Measurements from ENCODE around the gene C1orf232. TPM values are rescaled to one million over a fixed set of nuclear protein-coding genes. Genes with fewer than 3 reads are reported as not detected.

C1orf232 gene
- total RNA-seq, 1 donor from 2014 or later, result not detected

DNA sequence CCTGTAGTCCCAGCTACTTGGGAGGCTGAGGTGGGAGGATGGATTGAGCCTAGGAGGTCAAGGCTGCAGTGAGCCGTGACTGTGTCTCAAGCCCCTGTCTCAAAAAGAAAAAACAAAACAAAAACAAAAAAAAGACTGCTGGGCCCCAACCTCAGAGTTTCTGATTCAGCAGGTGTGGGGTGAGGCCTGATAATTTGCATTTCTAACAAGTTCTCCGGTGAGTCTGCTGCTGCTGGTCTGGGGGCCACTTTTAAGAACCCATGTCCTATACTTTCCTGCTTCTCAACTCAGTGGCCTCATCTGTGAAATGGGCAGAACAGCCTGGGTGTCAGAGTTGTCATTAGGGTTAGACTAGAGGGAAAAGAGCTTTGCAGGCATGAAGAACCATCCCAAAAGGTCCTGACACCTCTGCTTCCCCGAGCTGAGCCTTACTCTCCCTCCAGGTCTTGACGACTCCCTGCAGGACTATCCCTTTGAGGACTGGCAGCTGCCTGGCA, 11.3 kb upstream of the C1orf232 start:
- DNase-seq (ENCODE audit: low spot score), result no peak

DNA sequence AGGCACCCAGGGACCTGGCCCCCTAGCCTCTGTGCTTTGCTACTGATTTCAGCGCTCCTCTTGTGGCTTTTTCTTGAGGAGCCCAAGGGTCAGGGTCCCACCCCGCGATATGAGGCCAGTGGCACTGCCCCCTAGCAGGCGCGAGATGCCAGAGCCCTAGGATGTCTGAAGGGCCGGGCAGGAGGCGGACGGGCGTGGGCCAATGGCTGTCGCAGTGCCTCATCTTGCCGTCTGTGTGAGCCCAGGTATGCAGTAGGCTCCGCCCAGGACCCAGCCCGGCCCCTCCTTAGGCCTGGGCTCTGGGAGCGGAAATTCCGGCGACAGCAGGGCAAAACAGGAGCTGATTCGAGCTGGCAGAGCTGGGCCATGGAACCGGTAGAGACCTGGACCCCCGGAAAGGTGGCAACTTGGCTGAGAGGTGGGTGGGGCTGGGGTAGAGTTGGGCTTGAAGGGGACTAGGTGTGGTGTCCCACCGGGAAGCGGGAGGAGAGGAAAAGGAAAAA, 8.5 kb upstream of the C1orf232 start, which contains the start of gene CNKSR1:
Gene CNKSR1 (plus strand): TSS at position 310 of the 503 bp plus-strand sequence. CDS start 57 bp downstream, at position 367.
- no peak for DNase-seq (ENCODE audit: low spot score)

DNA sequence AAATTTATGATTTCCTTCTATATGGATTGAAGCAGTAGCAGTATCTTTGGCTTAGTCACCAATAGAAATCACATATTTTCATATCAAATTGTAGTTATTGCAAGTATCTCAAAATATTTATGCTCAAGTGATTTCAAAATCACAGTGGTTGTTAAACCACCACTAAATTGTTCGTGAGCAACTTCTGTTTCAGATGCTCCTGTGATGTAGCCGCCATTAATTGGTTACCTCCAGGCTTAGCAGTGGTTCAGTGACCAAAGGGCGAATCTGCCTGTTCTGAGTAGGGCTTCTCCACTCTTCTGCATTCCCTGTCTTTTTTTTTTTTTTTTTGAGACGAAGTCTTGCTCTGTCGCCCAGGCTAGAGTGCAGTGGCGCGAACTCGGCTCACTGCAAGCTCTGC, 6.6 kb upstream of the C1orf232 start:
- DNase-seq (ENCODE audit: low spot score), result no peak

DNA sequence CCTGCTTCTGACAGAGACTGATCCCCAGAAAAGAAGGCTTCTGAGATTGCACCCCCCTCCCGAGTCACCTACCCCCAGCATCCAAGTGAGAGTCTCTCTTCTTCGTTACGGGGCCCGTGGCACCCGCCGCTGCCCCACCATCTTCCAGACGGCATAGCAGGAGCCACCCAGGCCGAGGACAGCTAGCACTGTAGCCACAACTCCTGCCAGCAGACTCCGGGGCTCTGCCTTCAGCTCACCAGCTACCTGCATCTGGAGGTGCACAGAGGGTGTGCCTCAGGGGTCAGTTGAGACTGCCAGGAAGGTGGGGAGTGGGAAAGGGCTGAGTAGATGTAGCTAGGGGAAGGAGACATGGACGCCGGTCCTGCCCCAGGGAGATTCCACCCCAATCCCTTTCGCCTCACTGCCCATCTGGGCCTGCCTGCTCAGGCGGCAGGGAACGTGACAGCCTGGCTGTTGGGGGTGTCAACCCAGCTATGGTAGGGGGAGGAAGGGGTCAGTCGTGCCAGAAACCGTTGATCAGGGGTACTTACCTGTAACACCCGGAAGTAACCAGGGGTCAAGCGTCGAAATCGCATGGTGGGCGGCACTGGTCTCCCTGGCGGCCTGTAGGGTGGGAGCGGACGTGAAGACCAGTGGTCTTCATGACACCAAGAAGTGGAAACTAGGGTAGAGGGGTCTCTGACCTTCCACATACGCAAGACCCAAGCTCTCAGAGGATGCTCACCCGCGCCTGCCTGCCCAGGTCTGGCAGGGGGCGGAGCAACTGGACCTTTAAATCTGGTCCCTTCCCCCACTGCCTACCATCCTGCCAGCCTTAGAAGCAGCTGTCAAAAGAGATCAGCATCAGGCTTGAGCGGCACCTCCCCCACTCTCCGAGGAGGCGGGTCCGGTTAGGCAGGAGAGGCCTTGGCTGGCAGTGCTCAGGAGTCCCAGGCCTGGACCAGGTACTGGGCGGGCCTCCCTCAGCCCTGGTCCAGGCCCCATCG, 2.6 kb upstream of the C1orf232 start, which contains the start of gene ZNF593OS:
Gene ZNF593OS (minus strand): TSS at position 749 of the 989 bp plus-strand sequence. CDS start 171 bp downstream, at position 578.
- DNase-seq (ENCODE audit: low spot score), result no peak

DNA sequence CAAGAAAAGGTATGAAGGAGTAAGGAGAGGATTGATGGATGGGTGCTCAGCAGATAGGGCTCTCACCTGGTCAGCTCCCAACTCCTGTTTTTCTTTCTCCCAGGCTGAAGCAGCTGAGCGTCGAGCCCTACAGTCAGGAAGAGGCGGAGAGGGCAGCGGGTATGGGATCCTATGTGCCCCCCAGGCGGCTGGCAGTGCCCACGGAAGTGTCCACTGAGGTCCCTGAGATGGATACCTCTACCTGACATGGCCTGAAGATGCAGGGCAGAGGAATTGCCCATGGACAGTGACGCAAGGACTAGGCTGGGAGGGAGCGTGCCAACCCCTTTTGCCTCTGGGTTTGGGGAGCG, 1.7 kb upstream of the C1orf232 start:
- DNase-seq (ENCODE audit: low spot score), result no peak

DNA sequence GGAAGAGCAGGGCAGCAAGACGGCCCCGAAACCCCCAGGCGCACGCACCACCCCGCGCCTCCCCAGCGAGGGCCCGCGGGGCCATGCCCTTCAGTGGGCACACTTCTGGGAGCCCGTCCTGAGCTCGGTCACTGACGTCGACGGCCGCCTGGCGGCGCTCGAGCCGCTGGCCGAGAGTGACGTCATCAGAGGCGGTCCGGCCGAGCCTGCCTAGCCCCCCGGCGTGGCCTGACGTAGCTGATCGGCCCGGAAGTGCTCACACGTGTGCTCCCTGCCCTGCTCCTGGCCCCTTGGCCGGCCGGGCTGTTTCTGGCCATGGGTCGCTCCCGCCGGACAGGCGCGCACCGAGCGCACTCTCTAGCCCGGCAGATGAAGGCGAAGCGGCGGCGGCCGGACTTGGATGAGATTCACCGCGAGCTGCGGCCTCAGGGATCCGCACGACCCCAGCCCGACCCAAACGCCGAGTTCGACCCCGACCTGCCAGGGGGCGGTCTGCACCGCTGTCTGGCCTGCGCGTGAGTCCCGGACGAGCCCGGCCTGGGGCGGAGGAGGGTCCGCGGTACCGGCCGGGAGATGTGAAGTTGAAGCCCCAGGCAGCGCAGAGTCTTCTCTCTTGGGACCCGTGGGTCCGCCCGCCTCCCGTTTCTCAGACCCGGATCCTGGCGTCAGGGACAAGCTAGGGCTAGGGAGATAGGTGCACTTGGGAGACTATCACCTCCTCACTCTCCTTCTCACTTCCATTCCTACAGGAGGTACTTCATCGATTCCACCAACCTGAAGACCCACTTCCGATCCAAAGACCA, 1.1 kb upstream of the C1orf232 start, which contains the start of gene ZNF593:
Gene ZNF593 (plus strand): TSS at position 240 of the 803 bp plus-strand sequence. CDS start 76 bp downstream, at position 316.
- DNase-seq (ENCODE audit: low spot score), result peak; percentile 90

DNA sequence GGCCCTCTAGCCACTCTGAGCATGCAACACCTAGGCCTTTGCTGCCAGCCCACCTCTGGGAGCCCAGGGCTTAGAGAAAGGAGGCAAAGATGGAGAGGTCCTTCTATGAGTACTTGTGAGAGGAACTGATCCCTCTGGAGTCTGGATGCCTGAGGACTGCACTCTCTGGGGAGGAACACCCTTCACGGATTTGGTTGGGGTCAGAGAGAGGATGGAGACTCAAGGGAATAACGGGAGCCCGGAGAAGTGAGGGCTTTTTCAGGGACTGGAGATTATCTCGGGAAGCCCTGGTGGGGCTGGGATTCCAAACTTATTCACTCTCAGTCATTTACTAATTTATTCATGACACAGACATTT, 413 bp upstream of the C1orf232 start:
- no peak for DNase-seq (ENCODE audit: low spot score)

DNA sequence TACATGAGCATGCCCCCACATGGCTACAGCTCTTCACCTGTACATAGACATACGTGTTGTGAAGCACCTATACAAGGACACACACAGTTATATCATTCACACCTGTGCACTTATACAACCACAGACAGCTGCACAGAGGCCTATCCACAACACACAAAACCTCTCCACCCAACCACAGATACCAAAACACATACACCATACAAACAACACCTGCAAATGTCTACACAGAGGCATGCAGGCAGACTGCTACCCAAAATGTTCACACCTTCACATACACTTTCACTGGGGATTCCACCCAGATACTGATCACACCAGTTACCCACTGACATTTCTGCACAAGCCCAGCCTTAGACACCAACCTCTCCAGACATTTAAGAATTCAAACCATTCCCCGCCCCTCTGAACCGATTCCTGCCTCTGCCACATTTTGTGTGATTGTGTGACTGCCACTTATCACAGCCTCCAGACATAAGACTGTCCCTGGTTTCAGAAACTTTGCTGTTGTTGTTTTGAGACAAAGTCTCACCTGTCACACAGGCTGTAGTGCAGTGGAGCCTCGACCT, 2.0 kb downstream of the C1orf232 start:
- no peak for DNase-seq (ENCODE audit: low spot score)

DNA sequence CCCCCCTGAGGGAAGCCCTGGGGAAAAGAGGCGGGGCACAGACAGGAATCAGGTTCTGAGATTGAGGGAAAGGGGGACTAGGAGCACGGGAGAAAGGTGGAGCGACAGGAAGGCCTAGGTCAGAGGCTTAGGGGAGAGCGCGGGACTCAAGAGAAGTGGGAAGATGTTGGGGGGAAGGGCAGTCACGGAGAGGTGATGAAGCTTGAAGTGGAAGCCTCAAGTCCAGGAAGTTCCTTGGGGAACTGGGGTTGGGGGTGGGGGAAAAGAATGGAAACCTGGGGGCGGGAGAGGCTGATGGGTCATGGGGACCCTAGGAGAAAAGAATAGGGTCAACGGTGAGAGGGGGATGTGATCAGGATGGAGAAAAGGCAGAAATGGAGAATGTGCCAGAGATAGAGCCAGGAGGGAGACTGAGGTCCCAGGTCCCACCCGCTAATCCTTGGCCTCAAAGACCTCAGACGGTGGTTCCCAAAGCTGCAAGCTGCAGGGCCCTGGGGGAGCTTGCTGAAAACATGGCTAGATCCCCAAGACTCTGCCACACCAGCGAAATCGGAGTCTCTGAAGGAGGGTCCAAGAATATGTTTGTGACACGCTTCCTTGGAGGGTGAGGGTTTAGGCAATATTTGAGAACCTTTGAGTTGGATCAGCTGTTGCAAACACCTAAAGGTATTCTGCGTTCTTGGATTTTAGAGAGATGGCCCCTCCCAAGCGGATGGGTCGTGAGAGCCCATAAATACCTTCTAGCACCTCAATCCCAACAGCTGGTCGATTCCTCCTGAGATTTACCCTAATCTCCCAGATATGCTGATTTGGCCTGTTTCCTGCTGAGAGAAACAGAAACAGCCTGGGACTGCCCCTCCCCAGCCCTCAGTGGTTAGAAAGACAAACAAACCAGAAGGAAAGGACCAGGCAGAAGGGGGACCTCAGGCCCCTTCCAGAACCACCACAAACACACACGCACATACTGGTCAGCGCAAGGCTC, 3.6 kb downstream of the C1orf232 start:
- DNase-seq (ENCODE audit: low spot score), result peak; percentile 72

DNA sequence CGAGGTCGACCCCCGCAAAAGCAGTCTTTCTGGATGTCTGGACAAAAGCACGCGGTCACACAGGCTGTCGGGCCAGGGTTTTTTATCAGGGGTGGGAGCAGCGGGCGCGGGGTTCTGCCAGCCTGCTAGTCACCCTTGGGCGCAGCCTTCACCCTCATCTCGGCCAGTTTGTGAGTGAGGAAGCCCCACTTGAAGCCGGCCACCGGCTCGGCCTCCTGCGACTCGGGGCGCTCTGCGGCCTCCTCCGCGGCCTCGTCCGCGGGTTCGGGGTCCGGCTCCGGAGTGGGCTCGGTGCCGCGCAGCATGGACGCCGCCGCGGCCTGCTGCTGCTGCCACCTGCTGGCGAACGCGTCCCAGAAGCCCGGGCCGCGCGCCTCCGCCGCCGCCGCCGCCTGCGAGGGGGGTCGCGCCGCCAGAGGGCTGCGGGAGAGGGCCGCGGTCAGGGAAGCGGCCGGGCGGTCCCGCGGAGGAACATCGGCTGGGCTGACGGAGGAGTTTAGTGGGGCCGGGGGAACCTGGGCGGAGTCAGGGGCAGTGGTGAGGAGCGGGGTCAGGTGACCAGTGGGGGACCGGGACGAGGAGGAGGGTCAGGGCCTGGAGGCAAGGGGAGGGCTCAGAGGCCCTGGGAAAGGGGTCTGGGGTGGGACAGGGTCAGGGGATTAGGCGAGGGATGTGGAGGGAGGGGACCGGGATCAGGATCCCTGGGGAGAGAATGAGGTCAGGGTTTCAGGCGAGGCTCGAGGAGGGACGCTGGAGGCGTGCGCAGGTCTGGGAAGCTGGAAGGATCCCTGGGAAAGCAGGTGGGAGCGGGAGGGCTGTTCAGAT, 4.5 kb downstream of the C1orf232 start:
- DNase-seq (ENCODE audit: low spot score), result no peak

DNA sequence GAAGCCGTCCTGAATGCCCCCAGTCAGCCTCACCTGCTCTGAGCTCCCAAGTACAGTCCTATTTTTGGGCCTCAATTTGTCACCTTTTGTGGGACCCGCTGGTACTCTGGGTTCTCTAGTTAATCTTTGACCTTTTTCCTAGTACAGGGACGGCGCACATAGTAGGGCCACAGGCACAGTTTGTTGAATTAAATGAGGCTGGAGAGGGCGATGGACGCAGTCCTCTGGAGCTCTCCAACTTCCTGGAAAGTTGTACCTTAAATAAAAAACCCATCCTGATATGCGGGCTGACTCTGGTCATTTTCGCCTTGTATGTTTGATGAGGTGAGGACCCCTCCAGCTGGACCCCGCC, 5.1 kb downstream of the C1orf232 start:
- no peak for DNase-seq (ENCODE audit: low spot score)

DNA sequence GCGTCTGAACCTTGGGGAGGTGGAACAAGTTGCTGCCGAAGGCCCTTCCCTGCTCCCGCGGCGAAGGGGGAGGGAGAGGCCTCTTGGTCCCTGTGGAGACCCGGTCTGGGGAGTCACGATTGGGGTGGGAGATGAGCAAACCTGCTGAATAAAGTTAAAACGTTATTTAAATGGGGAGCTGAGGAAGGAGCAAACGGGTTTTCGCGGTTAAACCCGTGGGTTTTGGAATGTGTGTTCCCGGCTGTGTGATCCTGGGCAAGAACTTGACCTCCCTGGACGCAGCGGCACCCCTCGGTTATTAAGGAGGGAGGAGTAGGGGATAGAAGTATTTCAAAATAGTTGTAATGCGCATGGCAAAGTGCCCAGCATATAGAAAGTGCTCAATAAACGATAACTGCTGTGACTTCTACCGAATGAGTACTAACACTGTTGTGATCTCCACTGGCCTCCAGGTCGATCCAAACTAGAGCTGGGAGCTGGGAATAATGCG, 6.5 kb downstream of the C1orf232 start:
- no peak for DNase-seq (ENCODE audit: low spot score)

DNA sequence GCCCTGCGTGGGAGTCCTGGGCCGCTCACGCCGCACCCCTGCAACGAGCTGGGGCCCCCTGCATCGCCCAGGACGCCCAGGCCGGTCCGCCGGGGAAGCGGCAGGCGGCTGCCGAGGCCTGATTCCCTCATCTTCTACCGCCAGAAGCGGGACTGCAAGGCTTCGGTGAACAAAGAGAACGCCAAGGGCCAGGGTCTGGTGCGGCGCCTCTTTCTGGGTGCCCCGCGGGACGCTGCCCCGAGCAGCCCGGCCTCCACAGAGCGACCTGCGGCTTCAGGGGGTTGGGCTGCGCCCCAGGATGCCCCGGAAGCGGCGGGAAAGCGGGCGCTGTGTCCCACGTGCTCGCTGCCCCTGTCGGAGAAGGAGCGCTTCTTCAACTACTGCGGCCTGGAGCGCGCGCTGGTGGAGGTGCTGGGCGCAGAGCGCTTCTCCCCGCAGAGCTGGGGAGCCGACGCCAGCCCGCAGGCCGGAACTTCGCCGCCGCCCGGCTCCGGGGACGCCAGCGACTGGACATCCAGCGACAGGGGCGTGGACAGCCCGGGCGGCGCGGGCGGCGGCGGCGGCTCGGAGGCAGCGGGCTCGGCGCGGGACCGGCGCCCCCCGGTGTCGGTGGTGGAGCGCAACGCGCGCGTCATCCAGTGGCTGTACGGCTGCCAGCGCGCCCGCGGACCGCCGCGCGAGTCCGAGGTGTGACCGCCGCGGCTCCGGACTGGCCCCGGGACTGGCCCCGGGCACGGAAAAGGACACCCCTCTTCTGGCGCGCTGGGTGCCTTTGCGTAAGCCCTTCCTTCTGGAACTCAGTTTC, 7.1 kb downstream of the C1orf232 start:
- DNase-seq (ENCODE audit: low spot score), result peak; percentile 38

DNA sequence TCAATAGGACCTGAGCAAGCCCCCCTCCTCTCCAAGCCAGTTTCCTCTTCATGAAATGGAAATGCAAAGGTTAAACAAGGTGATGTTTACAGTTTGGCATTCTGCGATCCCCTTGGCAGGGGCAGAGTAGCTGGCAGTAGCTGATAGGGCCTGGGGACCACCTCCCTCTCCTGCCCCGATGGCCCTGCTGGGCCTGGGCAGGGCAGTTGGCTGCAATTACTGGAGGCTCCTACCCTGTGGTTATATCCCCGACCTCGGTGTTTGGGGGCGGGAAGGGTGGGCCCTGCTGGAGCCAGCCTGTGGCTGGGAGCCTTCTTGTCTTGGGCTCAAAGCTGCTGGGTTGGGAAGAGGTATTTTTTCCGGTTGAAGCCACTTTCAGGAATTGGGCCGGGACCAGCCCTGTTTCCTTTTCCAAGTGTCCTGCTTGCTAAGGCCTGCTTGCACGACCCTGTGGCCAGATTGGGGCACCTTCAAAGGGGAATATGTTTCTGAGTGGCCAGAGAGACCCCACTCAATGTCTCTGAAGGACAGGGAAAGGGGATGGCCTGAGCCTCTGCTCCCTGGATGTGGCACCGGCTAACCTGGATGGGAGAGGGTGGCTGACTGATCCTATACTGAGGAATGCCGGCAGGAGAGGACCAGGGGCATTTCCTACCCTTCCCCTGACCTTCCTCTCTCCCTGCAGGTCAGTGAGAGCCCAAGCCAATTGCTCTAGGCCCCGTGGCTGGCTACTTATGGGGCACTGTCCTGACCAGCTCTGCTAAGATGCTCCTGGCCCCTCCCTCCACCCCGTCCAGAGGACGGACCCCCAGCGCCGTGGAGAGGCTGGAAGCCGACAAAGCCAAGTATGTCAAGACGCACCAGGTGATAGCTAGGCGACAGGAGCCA, 8.0 kb downstream of the C1orf232 start:
- no peak for DNase-seq (ENCODE audit: low spot score)

DNA sequence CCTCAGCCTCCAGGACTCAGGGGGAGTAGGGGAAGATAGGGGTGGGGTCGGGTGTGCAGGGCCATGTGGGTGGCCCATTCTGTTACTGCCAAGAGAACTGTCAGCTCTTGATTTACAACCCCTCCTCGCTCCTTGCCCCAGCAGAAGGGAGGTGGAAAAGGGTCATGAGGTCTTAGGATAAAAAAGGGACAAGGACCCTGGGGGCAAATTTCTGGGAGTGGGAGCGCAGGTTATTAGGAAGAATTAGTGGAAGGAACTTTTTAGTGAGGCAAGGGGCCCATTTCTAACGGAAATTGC, 9.1 kb downstream of the C1orf232 start:
- DNase-seq (ENCODE audit: low spot score), result no peak

DNA sequence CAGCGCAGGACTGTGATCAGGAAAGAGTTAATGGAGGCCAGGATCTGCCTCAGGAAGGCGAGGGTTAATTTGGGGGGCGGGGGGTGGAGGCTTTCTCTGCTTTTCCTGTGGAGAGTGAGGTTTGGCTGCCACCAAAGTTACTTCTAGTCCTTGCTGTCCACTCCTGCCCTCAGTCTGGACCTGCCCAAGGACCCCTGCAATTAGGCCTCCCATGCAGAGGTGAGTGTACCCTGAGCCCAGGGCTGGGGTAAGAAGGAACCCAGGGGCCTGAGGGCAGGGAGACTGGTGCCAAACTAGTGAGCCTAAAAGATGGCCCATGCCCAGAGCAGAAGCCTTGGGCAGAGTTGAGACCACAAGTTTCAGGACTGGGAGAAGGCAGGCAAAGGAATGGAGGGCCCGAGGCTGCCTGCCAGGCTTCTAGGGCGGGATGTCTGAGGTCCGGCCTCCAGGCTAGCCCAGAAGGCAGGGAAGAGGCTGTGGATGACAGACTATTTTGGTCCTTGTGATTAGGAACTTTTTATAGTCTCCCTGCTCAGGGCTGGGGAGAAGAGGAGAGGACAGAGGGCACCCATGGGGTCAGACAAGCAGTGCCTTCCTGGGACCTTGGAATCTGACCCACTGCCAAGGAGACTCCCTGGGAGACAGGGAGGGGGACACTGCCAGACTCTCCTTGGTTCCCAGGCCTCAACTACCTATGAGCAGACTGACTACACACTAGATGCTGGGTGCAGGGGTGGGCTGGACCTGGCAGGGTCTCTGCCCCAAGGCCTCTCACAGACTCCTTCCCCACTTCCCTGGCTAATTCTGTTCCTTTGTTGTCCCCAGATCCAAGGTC, 9.6 kb downstream of the C1orf232 start, which contains the start of gene FAM110D:
Gene FAM110D (plus strand): TSS at position 172 of the 835 bp plus-strand sequence. CDS start 2,213 bp downstream, outside the sequence.
- no peak for DNase-seq (ENCODE audit: low spot score)
